Duodenal mucosa (tissue), 2 donors: ENCODE results near the gene MIEF2.

Experiments
- H3K27ac ChIP-seq: one replicate; pipeline ENCODE4 v1.7.0; 2013; ENCODE audit warnings: low read depth, low read length
- H3K27me3 ChIP-seq, 2 donors: one replicate each; pipeline ENCODE4 v1.7.0; 2013; ENCODE audit warnings: low read length in 2 of 2, control low read depth in 1 of 2; ENCODE audit not compliant: insufficient read depth in 2 of 2, control insufficient read depth in 1 of 2
- H3K36me3 ChIP-seq, 2 donors: one replicate each; pipeline ENCODE4 v1.7.0; 2013; ENCODE audit warnings: low read length in 2 of 2, control low read depth in 1 of 2; ENCODE audit not compliant: insufficient read depth in 2 of 2, control insufficient read depth in 1 of 2
- H3K4me1 ChIP-seq, 2 donors: one replicate each; pipeline ENCODE4 v1.7.0; 2013; ENCODE audit warnings: low read length in 2 of 2, control low read depth in 1 of 2; ENCODE audit not compliant: insufficient read depth in 2 of 2, control insufficient read depth in 1 of 2
- H3K4me3 ChIP-seq, 2 donors: one replicate each; pipeline ENCODE4 v1.7.0; 2013; ENCODE audit warnings: low read length in 2 of 2, low read depth in 1 of 2
- H3K9ac ChIP-seq, 2 donors: one replicate each; pipeline ENCODE4 v1.7.0; 2013; ENCODE audit warnings: low read length in 2 of 2, low read depth in 1 of 2
- H3K9me3 ChIP-seq, 2 donors: one replicate each; pipeline ENCODE4 v1.7.0; 2013; ENCODE audit warnings: low read length in 2 of 2, control low read depth in 1 of 2; ENCODE audit not compliant: control insufficient read depth in 1 of 2

MIEF2 gene

GRCh38 chr17:18235743-18236256 lies 24.7 kb upstream of the MIEF2 start:
- Histone ChIP-seq H3K4me3 (no peak overlapping the region), H3K9ac (no peak overlapping the region), H3K9me3 (no peaks in the 10 kb centered on the region), H3K27me3 (no peaks in the 10 kb centered on the region), H3K27ac (peak overlapping the region; percentile 3), H3K36me3 (peaks cover 11 to 40% of the 10 kb centered on the region in 2 donors), H3K4me1 (peaks cover 0 to 17% of the 10 kb centered on the region in 2 donors)

- no peaks in the 10 kb centered on the region for H3K27me3 ChIP-seq
- peaks cover 18 to 40% of the 10 kb centered on the region in 2 donors for H3K36me3 ChIP-seq
- H3K9ac ChIP-seq = no peak overlapping the region
- H3K9me3 ChIP-seq = no peaks in the 10 kb centered on the region
- H3K4me3 ChIP-seq = no peak overlapping the region
- no peak overlapping the region for H3K27ac ChIP-seq
- H3K4me1 ChIP-seq = peaks cover 0 to 17% of the 10 kb centered on the region in 2 donors
Measured at GRCh38 chr17:18236494-18236893, 24.0 kb upstream of the MIEF2 start.

- Histone ChIP-seq H3K9ac (no peak overlapping the region), H3K27ac (no peak overlapping the region), H3K4me3 (no peak overlapping the region), H3K4me1 (peaks cover 0 to 17% of the 10 kb centered on the region in 2 donors), H3K36me3 (peaks cover 21 to 40% of the 10 kb centered on the region in 2 donors), H3K9me3 (no peaks in the 10 kb centered on the region), H3K27me3 (no peaks in the 10 kb centered on the region)
Measured at GRCh38 chr17:18237461-18237860, 23.0 kb upstream of the MIEF2 start.

- H3K27me3 ChIP-seq = no peaks in the 10 kb centered on the region
- H3K27ac ChIP-seq = no peak overlapping the region
- H3K9ac ChIP-seq = no peak overlapping the region
- H3K4me3 ChIP-seq = no peak overlapping the region
- H3K36me3 ChIP-seq = peaks cover 21 to 40% of the 10 kb centered on the region in 2 donors
- peaks cover 0 to 17% of the 10 kb centered on the region in 2 donors for H3K4me1 ChIP-seq
- no peaks in the 10 kb centered on the region for H3K9me3 ChIP-seq
Measured at GRCh38 chr17:18238299-18238698, 22.2 kb upstream of the MIEF2 start.

GRCh38 chr17:18240449-18240848 lies 20.0 kb upstream of the MIEF2 start:
- no peak overlapping the region for H3K27ac ChIP-seq
- H3K27me3 ChIP-seq = no peaks in the 10 kb centered on the region
- H3K9ac ChIP-seq = no peak overlapping the region
- H3K36me3 ChIP-seq = peaks cover 25 to 40% of the 10 kb centered on the region in 2 donors
- no peak overlapping the region for H3K4me3 ChIP-seq
- no peaks in the 10 kb centered on the region for H3K9me3 ChIP-seq
- H3K4me1 ChIP-seq = peaks cover 0 to 9% of the 10 kb centered on the region in 2 donors

GRCh38 chr17:18241229-18241871 lies 19.1 kb upstream of the MIEF2 start:
- H3K4me1 ChIP-seq = peaks cover 2% of the 10 kb centered on the region in 2 donors
- no peaks in the 10 kb centered on the region for H3K27me3 ChIP-seq
- peaks cover 28 to 40% of the 10 kb centered on the region in 2 donors for H3K36me3 ChIP-seq
- no peak overlapping the region for H3K4me3 ChIP-seq
- H3K9me3 ChIP-seq = no peaks in the 10 kb centered on the region
- H3K9ac ChIP-seq = no peak overlapping the region
- H3K27ac ChIP-seq = no peak overlapping the region

GRCh38 chr17:18245038-18245776 lies 15.3 kb upstream of the MIEF2 start:
- Histone ChIP-seq H3K9ac (no peak overlapping the region), H3K27me3 (no peaks in the 10 kb centered on the region), H3K4me1 (peaks cover 17 to 20% of the 10 kb centered on the region in 2 donors), H3K36me3 (peaks cover 39 to 51% of the 10 kb centered on the region in 2 donors), H3K4me3 (no peak overlapping the region), H3K27ac (no peak overlapping the region), H3K9me3 (no peaks in the 10 kb centered on the region)

- H3K9ac ChIP-seq = no peak overlapping the region
- H3K4me1 ChIP-seq = peaks cover 22 to 25% of the 10 kb centered on the region in 2 donors
- no peaks in the 10 kb centered on the region for H3K9me3 ChIP-seq
- peaks cover 43 to 61% of the 10 kb centered on the region in 2 donors for H3K36me3 ChIP-seq
- H3K4me3 ChIP-seq = peak overlapping the region; percentile 40 to 59
- H3K27ac ChIP-seq = no peak overlapping the region
- no peaks in the 10 kb centered on the region for H3K27me3 ChIP-seq
Measured at GRCh38 chr17:18246109-18246725, 14.2 kb upstream of the MIEF2 start.

- Histone ChIP-seq H3K36me3 (peaks cover 45 to 68% of the 10 kb centered on the region in 2 donors), H3K4me1 (peaks cover 22 to 25% of the 10 kb centered on the region in 2 donors), H3K9ac (no peak overlapping the region), H3K27ac (peak overlapping the region; percentile 79), H3K9me3 (no peaks in the 10 kb centered on the region), H3K4me3 (peak overlapping the region; percentile 57 to 59), H3K27me3 (no peaks in the 10 kb centered on the region)
Measured at GRCh38 chr17:18246880-18247612, 13.4 kb upstream of the MIEF2 start.
